Thoracic aorta (tissue), 2 donors: Measurements from ENCODE around the gene IFNW1. TPM values are rescaled to one million over a fixed set of nuclear protein-coding genes. Genes with fewer than 3 reads are reported as not detected.
"Not testable (repeated sequence)": the region's sequence is repeated elsewhere in the genome, so short reads cannot be mapped to it uniquely, and the experiment has no call there.

ENCODE experiments used
- ATAC-seq: fragments of 150-250 bp; one replicate; pipeline ENCODE4 v1.8.0; 2017; ENCODE audit warnings: low read depth; ENCODE audit not compliant: insufficient number of reproducible peaks, low FRiP score
- DNase-seq: peaks from one replicate; pipeline ENCODE4 v3.0.0-alpha.2; 2020; ENCODE audit warnings: low spot score
- H3K27ac ChIP-seq, 2 donors: fragments of 200-600 bp; sonication (generic); 1 replicate in 1 of 2; 2 replicates in 1 of 2; pipeline ENCODE4 v1.5.1; 2016; ENCODE audit warnings: mild to moderate bottlenecking in 2 of 2, moderate library complexity in 2 of 2
- H3K27me3 ChIP-seq: fragments of 200-600 bp; sonication (generic); replicated peaks from 2 replicates; pipeline ENCODE4 v1.6.0; 2016; ENCODE audit warnings: mild to moderate bottlenecking; ENCODE audit not compliant: insufficient read depth
- H3K36me3 ChIP-seq: fragments of 200-600 bp; sonication (generic); one replicate; pipeline ENCODE4 v1.5.1; 2016
- H3K4me1 ChIP-seq, 2 donors: fragments of 200-600 bp; sonication (generic); 1 replicate in 1 of 2; 2 replicates in 1 of 2; pipeline versions ENCODE4 v1.5.1 to v1.6.0; 2016; ENCODE audit warnings: low read depth in 2 of 2, mild to moderate bottlenecking in 1 of 2; ENCODE audit not compliant: control insufficient read depth in 1 of 2
- H3K4me3 ChIP-seq: fragments of 200-600 bp; sonication (generic); 2 replicates; pipeline ENCODE4 v1.5.1; 2016; ENCODE audit warnings: mild to moderate bottlenecking
- H3K9me3 ChIP-seq: fragments of 200-600 bp; sonication (generic); 2 replicates; pipeline ENCODE4 v1.5.1; 2016
- total RNA-seq, 2 donors: library from RNA; depleted of rRNA; stranded (reverse); fragments of >200 nt; gene quantifications; one replicate each; pipeline versions ENCODE4 v1.1.0 to v1.2.3, GENCODE V29; 2016
- TF ChIP-seq, protein P1 (sequence below): fragments of 200-600 bp; sonication (generic); IDR thresholded peaks from one replicate; pipeline ENCODE4 v1.5.1; 2019; ENCODE audit warnings: antibody characterized with exemption

Gene IFNW1
- total RNA-seq, 2 donors from 2014 or later: not detected

- TF ChIP-seq, protein P1, sequence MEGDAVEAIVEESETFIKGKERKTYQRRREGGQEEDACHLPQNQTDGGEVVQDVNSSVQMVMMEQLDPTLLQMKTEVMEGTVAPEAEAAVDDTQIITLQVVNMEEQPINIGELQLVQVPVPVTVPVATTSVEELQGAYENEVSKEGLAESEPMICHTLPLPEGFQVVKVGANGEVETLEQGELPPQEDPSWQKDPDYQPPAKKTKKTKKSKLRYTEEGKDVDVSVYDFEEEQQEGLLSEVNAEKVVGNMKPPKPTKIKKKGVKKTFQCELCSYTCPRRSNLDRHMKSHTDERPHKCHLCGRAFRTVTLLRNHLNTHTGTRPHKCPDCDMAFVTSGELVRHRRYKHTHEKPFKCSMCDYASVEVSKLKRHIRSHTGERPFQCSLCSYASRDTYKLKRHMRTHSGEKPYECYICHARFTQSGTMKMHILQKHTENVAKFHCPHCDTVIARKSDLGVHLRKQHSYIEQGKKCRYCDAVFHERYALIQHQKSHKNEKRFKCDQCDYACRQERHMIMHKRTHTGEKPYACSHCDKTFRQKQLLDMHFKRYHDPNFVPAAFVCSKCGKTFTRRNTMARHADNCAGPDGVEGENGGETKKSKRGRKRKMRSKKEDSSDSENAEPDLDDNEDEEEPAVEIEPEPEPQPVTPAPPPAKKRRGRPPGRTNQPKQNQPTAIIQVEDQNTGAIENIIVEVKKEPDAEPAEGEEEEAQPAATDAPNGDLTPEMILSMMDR: no peak
- Histone ChIP-seq H3K27me3 (no peaks in the 10 kb centered on the region), H3K9me3 (peaks cover under 1% of the 10 kb centered on the region), H3K4me1 (peaks cover 3 to 7% of the 10 kb centered on the region in 2 donors), H3K36me3 (no peaks in the 10 kb centered on the region), H3K27ac (no peak overlapping the region), H3K4me3 (no peak overlapping the region)
- no peak for DNase-seq
- no peak for ATAC-seq
These were observed 11.8 kb upstream of the IFNW1 start for GRCh38 chr9:21153336-21154017.

DNA sequence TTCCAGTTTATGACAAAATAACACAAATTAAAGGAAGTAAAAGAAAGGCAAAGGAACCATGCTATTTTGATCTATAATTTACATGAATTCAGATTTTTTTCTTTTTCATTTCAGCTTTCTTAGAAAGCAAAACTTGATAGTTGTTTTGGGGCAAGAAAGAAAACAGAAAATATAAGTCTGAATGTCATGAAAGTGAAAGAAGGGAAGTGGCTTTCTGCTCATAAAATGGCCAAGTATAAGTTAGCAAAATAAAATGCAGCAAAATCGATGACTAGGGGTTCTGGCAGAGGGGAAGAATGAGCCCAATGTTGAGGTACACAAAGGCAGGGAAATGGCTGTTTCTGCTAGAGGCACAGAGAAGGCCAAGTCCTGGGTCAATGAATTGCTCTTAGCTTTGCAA, 3.0 kb upstream of the IFNW1 start:
- no peaks in the 10 kb centered on the region for H3K36me3 ChIP-seq
- H3K27ac ChIP-seq: no peak overlapping the region
- TF ChIP-seq, protein P1: no peak
- H3K27me3 ChIP-seq: no peaks in the 10 kb centered on the region
- H3K4me1 ChIP-seq: no peaks in the 10 kb centered on the region
- peaks cover 3% of the 10 kb centered on the region for H3K9me3 ChIP-seq
- no peak for ATAC-seq
- DNase-seq: no peak
- no peak overlapping the region for H3K4me3 ChIP-seq

DNA sequence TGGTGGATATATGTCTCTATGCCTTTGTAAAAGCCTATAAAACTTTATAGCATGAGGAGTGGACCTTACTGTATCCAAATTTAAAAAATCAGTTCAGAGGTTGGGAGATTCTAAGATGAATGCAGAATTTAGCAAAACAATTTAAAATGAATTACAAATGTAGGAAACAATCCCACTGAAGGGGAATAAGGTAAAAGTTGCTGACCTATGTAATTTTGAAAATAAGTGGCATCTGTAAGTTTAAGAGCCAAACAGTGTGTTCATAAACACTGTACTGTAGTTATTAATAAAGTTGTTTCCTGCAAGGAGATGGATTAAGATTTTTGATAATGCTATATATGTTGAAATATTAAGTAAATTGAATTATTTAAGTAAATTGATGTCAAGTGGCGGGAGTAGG, 4.6 kb downstream of the IFNW1 start:
- no peaks in the 10 kb centered on the region for H3K9me3 ChIP-seq

DNA sequence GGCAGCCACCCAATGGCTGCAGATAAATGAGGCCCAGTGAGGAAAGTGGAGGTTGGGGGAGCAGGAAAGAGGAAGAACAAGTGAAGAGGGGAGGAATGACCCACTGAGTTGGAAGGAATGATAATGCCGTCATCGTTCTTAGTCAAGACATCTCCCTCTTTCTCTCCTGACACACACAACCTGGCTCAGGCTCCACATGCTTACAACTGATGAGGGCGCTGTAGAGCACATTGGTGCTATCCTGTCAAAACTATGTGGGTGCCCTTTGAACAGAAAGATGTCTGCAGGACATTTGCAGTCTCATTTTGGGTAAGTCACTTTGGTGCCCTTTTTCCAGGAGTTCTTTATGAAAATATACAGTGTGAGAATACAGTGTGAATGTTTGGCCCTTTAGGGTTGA, 5.9 kb downstream of the IFNW1 start:
- TF ChIP-seq, protein P1: no peak
- no peaks in the 10 kb centered on the region for H3K4me1 ChIP-seq
- DNase-seq (no peak), ATAC-seq (no peak)
- H3K27ac ChIP-seq: no peak overlapping the region
- H3K9me3 ChIP-seq: no peaks in the 10 kb centered on the region
- no peaks in the 10 kb centered on the region for H3K36me3 ChIP-seq
- H3K27me3 ChIP-seq: no peaks in the 10 kb centered on the region
- no peak overlapping the region for H3K4me3 ChIP-seq

More for the DNA sequence above, 4.6 kb downstream of the IFNW1 start:
- no peaks in the 10 kb centered on the region for H3K27me3 ChIP-seq
- TF ChIP-seq, protein P1: no peak
- H3K36me3 ChIP-seq: no peaks in the 10 kb centered on the region
- no peaks in the 10 kb centered on the region for H3K4me1 ChIP-seq
- no peak for ATAC-seq
- DNase-seq: no peak
- no peak overlapping the region for H3K4me3 ChIP-seq
- no peak overlapping the region for H3K27ac ChIP-seq

- H3K9me3 ChIP-seq, H3K27me3 ChIP-seq, H3K4me1 ChIP-seq, H3K27ac ChIP-seq, DNase-seq, H3K4me3 ChIP-seq, H3K36me3 ChIP-seq, ATAC-seq: not testable (repeated sequence)
These were observed 13.4 kb downstream of the IFNW1 start for GRCh38 chr9:21128186-21128585.
